ENCODE results near the gene MYO3B.

- no peak for TF ChIP-seq POLR2A (IDR thresholded peaks at IDR 0.05; ENCODE audit: low read depth, low read length)
- no peak for TF ChIP-seq POLR2AphosphoS5 (IDR thresholded peaks at IDR 0.05; ENCODE audit: low read depth, low read length)
- TF ChIP-seq TAF1 (IDR thresholded peaks at IDR 0.05; ENCODE audit: low read depth, low read length): no peak
- no peak for TF ChIP-seq SPI1 (IDR thresholded peaks at IDR 0.05; ENCODE audit: low read depth, low read length)
- TF ChIP-seq PAX5 (IDR thresholded peaks at IDR 0.05; ENCODE audit: insufficient read depth, low read length, severe bottlenecking): no peak
Measured at GRCh38 chr2:170639635-170640034, 461.7 kb downstream of the MYO3B start.

Measured in GM12891 (cell line).